GM18502 (cell line): ENCODE measurements around the gene CAV1.
"Not testable (repeated sequence)": the region's sequence is repeated elsewhere in the genome, so short reads cannot be mapped to it uniquely, and the experiment has no call there.

Experiments used
- ATAC-seq: cut with Tn5 transposase; IDR thresholded peaks from one replicate; pipeline ENCODE4 v1.9.1; 2021; ENCODE audit warnings: mild to moderate bottlenecking; ENCODE audit not compliant: unreplicated experiment, poor library complexity

The CAV1 gene

GRCh38 chr7:116524609-116525297, at the start of gene CAV1:
Gene CAV1 (plus strand): TSS chr7:116525036. CDS start chr7:116525063, 27 bp downstream.
- ATAC-seq = peak; percentile 14

GRCh38 chr7:116477625-116478024, 47.2 kb upstream of the CAV1 start:
- no peak for ATAC-seq

- ATAC-seq = no peak
Measured at GRCh38 chr7:116478834-116479233, 46.0 kb upstream of the CAV1 start.

DNA sequence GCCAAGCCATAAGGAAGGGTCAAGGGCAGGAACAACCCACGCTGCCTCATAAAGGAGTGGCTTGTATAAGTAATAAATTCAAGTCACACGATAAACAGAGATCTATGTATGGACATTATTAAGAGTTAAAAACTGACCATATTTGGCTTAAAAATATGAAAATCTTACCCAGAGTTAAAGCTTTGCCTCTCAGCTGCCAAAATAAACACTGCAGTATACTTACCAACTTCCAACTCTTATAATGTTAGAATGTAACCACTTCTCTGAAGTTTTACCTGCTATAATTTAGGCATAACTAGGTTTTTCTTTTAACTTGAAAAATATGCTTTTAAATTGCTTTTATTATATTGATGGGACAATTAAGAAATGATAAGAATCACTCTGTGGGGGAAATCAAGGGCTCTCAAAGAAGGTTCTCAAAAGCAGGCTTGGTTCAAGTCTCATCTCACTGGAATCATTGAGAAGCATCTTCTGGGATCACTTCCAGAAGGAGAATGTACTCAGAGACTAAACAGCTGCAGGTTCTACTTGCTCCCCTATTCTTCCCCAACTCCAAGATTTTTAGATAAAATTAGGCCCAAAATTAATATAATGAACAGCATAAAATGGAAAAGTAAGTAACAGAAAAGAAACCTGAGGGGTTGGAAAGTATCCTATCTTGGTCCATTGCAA, 41.4 kb upstream of the CAV1 start:
- ATAC-seq = no peak

- not testable (repeated sequence) for ATAC-seq
Measured at GRCh38 chr7:116484389-116484788, 40.4 kb upstream of the CAV1 start.

GRCh38 chr7:116487907-116488521, 36.8 kb upstream of the CAV1 start:
- ATAC-seq = no peak

DNA sequence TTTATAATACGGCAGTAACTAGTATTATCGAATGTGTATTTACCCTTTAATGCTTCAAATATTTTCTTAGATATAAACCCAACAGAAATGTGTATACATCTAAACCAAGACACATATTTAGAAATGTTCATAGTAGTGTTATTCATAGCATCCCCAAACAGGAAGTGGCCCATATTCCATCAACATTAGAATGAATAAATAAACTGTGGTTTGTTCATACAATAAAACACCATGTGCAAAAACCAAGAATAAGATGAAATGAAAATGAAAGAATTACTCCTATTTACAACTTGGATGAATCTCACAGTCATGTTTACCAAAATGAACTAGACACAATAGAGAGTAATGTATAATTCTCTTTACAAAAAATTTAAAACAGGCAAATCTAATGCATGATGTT, 34.5 kb upstream of the CAV1 start:
- no peak for ATAC-seq

GRCh38 chr7:116491887-116492653, 32.8 kb upstream of the CAV1 start:
- no peak for ATAC-seq

GRCh38 chr7:116492654-116493109, 32.2 kb upstream of the CAV1 start:
- ATAC-seq = no peak

GRCh38 chr7:116493449-116493848, 31.4 kb upstream of the CAV1 start:
- no peak for ATAC-seq

GRCh38 chr7:116494472-116494871, 30.4 kb upstream of the CAV1 start:
- no peak for ATAC-seq

DNA sequence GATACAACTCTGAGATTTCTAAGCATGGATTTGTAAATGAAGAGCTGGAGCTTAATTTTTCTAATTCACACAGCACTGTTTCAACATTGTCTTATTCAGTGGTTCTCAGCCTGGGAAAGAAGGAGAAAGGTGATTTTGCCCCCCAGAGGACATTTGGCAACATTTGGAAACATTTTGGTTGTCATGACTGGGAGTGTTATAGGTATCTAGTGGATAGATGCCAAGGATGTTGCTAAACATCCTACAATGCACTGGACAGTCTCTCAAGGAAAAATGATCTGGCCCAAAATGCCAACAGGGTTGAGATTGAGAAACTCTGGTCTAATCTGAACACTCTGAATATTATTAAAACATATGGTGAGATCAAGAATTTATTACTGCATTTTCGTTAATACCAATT, 29.1 kb upstream of the CAV1 start:
- ATAC-seq = no peak

- no peak for ATAC-seq
Measured at GRCh38 chr7:116496653-116497052, 28.2 kb upstream of the CAV1 start.

DNA sequence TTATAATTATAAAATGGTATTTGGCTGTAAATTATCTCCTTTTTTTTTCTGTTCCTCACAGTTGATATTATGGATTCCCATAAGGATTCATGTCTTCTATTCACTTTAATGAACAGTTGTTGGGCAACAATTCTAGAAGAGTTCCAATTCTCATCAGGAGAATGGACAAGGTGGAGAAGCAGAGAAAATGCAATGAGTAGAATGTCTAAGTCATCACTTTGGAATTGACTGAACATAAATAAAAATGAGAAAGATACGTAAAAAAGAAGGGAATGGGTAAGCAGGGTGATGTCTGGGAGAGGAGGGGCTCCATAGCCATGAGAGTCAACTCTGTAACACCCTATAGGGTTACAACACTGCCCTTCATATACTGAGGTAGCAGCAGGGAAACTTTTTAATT, 27.1 kb upstream of the CAV1 start:
- ATAC-seq = no peak

- ATAC-seq = peak; percentile 49
Measured at GRCh38 chr7:116499168-116500077, 25.4 kb upstream of the CAV1 start, which contains the start of gene CAV2. Gene CAV2 (plus strand): TSS chr7:116499738. CDS start chr7:116499782, 44 bp downstream.

GRCh38 chr7:116500078-116500853, 24.6 kb upstream of the CAV1 start:
- peak; percentile 71 for ATAC-seq

DNA sequence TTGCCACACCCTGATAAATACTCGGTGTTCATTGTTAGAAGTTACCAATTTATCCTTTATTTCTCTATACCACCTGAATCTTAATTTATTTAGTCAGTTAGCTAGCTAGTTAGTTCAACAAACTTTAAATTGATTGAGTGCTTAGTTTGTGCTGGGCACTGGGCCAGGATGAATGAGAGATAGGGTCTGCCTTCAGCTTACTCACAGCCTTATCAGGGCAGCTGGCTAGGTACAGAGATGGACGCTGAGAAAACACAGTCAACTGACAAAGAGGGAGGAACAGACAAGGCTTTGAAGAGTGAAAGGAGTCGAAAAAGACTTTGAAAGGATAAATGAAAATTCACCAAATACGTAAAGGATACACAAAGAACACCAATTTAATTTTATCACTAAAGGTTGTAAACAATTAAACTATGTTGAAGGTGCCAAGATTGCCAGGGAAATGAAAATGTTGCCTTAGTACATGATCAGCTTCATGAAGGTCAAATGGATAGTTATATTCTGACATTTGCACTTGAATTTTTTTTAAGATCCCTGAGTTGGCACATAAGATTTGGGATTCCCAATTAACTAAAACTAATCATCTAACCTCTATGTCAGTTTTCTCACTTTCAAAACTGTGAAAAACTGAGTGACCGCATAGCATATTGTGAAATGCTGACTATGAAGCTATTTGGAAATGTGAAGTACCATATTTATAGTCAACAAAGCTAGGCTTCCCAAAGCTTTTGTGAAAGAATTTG, 23.2 kb upstream of the CAV1 start:
- ATAC-seq = no peak
